Measurements from ENCODE around the gene LIMK1. TPM values are rescaled to one million over a fixed set of nuclear protein-coding genes. Genes with fewer than 3 reads are reported as not detected.

Gene LIMK1
- total RNA-seq, 1 donor from 2014 or later = 65.1 TPM

DNA sequence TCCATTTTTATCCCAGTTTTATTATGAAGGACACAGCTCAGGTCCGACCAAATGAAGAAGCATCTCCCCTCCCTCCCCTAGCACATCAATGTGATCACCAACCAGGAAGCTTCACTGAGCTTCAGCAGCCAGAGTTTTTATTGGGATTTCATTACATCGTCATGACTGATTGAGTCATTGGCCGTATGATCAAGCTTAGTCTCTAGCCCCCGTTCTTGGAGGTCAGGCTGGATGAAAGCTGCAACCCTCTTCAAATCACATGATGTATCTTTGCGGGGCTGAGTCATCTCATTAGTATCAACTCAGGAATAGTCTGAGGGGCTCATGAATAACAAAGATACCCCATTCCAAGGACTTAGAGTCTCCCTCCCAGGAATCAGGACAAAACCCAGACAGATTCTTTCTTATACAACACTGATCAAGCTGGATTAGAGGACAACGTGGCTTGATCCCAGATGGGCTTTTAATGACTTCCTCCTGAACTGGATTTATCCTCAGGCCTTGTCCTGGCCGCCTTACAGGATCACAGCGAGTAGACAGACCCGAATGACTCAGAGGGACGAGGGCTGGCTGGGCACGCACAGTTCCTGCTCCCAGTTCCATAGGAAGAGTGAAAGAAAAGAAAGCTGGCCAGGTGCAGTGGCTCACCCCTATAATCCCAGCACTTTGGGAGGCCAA, 14.5 kb downstream of the LIMK1 start:
- TF ChIP-seq, protein P1, sequence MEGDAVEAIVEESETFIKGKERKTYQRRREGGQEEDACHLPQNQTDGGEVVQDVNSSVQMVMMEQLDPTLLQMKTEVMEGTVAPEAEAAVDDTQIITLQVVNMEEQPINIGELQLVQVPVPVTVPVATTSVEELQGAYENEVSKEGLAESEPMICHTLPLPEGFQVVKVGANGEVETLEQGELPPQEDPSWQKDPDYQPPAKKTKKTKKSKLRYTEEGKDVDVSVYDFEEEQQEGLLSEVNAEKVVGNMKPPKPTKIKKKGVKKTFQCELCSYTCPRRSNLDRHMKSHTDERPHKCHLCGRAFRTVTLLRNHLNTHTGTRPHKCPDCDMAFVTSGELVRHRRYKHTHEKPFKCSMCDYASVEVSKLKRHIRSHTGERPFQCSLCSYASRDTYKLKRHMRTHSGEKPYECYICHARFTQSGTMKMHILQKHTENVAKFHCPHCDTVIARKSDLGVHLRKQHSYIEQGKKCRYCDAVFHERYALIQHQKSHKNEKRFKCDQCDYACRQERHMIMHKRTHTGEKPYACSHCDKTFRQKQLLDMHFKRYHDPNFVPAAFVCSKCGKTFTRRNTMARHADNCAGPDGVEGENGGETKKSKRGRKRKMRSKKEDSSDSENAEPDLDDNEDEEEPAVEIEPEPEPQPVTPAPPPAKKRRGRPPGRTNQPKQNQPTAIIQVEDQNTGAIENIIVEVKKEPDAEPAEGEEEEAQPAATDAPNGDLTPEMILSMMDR (IDR thresholded peaks at IDR 0.05; ENCODE audit: unreplicated experiment) = no peak
- Mint-ChIP-seq H3K36me3 (ENCODE audit: insufficient read depth) (peaks cover 20% of the 10 kb centered on the region), H3K9me3 (ENCODE audit: low read depth) (no peaks in the 10 kb centered on the region), H3K27ac (no peak overlapping the region), H3K4me1 (ENCODE audit: low read depth) (peaks cover 12% of the 10 kb centered on the region), H3K27me3 (no peaks in the 10 kb centered on the region), H3K4me3 (ENCODE audit: low read depth) (no peak overlapping the region)
- DNase-seq (ENCODE audit: low spot score, unreplicated experiment) = no peak

DNA sequence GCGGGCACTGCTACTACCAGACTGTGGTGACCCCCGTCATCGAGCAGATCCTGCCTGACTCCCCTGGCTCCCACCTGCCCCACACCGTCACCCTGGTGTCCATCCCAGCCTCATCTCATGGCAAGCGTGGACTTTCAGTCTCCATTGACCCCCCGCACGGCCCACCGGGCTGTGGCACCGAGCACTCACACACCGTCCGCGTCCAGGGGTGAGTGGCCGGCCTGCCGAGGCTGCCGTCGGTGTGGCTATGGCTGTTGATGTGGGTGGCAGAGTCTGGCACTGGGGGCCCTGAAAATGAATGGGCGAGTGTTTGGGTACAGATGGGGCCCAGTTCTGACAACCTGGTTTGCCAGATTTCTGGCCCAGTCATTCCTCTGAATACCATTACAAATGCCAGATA, 15.4 kb downstream of the LIMK1 start:
- TF ChIP-seq, protein P1 (IDR thresholded peaks at IDR 0.05; ENCODE audit: unreplicated experiment) = no peak
- no peak overlapping the region for H3K4me3 Mint-ChIP-seq (ENCODE audit: low read depth)

DNA sequence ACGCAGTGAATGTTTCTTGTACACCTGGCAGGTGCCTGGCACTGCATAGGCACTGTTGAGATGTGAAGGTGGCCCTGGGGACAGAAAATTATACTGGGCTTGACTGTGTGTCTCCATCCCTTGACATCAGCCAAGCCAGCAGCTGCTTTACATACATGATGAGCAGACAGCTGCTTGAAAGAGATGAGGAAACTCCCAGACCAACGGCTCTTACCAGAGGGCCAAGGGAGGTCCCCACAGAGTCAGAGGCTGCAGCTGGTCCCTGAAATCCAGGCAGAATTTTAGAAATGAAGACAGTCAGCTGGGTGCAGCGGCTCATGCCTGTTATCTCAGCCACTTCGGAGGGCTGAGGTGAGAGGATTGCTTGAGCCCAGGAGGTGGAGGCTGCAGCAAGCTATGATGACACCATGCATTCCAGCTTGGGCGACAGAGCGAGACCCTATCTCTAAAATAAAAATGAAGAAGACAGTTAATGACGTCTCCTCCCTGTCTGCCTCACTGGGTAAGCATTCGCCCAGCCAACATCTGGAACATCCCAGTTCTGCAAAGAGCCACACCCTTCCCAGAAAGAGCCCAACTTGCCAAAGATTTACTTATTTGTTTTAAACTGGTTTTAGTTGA, 17.6 kb downstream of the LIMK1 start:
- H3K36me3 Mint-ChIP-seq (ENCODE audit: insufficient read depth) = peaks cover 23% of the 10 kb centered on the region
- no peak for DNase-seq (ENCODE audit: low spot score, unreplicated experiment)
- H3K27me3 Mint-ChIP-seq = no peaks in the 10 kb centered on the region
- no peak overlapping the region for H3K4me3 Mint-ChIP-seq (ENCODE audit: low read depth)
- no peaks in the 10 kb centered on the region for H3K9me3 Mint-ChIP-seq (ENCODE audit: low read depth)
- peak overlapping the region; percentile 69 for H3K27ac Mint-ChIP-seq
- H3K4me1 Mint-ChIP-seq (ENCODE audit: low read depth) = peaks cover 3% of the 10 kb centered on the region
- TF ChIP-seq, protein P1 (IDR thresholded peaks at IDR 0.05; ENCODE audit: unreplicated experiment) = no peak

More for the DNA sequence above, 15.4 kb downstream of the LIMK1 start:
- Mint-ChIP-seq H3K9me3 (ENCODE audit: low read depth) (no peaks in the 10 kb centered on the region), H3K4me1 (ENCODE audit: low read depth) (peaks cover 9% of the 10 kb centered on the region), H3K27me3 (no peaks in the 10 kb centered on the region), H3K27ac (no peak overlapping the region), H3K36me3 (ENCODE audit: insufficient read depth) (peaks cover 23% of the 10 kb centered on the region)
- DNase-seq (ENCODE audit: low spot score, unreplicated experiment) = no peak

DNA sequence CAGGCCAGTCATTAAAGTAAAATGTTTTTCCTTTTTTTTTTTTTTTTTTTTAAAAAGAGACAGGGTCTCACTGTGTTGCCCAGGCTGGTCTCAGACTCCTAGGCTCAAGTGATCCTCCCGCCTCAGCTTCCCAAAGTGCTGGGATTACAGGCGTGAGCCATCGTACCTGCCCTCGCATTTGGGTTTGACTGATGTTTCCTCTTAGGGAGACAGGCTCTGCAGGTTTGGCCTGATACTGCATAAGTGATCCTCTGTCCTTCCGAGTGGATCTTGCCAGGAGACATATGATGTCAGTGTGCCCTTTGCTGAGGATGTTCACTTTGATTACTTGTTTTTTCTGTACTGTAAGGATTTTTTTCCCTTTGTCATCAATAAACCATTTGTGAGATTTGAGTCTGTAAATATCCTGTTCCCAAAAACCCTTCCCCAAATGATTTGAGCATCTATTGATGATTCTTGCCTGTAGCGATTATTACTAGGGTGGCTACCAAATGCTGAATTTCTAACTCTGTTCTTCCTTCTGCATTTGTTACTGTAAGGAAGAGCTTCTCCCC, 19.7 kb downstream of the LIMK1 start:
- no peaks in the 10 kb centered on the region for H3K9me3 Mint-ChIP-seq (ENCODE audit: low read depth)
- no peaks in the 10 kb centered on the region for H3K27me3 Mint-ChIP-seq
- DNase-seq (ENCODE audit: low spot score, unreplicated experiment) = no peak
- peaks cover 3% of the 10 kb centered on the region for H3K4me1 Mint-ChIP-seq (ENCODE audit: low read depth)
- TF ChIP-seq, protein P1 (IDR thresholded peaks at IDR 0.05; ENCODE audit: unreplicated experiment) = no peak
- no peak overlapping the region for H3K27ac Mint-ChIP-seq
- no peak overlapping the region for H3K4me3 Mint-ChIP-seq (ENCODE audit: low read depth)
- peaks cover 17% of the 10 kb centered on the region for H3K36me3 Mint-ChIP-seq (ENCODE audit: insufficient read depth)

GRCh38 chr7:74104702-74105101, 21.1 kb downstream of the LIMK1 start:
- Mint-ChIP-seq H3K36me3 (ENCODE audit: insufficient read depth) (peaks cover 13% of the 10 kb centered on the region), H3K4me1 (ENCODE audit: low read depth) (peaks cover 3% of the 10 kb centered on the region), H3K27me3 (no peaks in the 10 kb centered on the region), H3K9me3 (ENCODE audit: low read depth) (no peaks in the 10 kb centered on the region), H3K27ac (no peak overlapping the region), H3K4me3 (ENCODE audit: low read depth) (no peak overlapping the region)
- no peak for DNase-seq (ENCODE audit: low spot score, unreplicated experiment)
- TF ChIP-seq, protein P1 (IDR thresholded peaks at IDR 0.05; ENCODE audit: unreplicated experiment) = no peak

Data from progenitor cell of endocrine pancreas (in vitro differentiated cells).